ENCODE measurements around the gene PLEKHM3.

GRCh38 chr2:207970826-207971180 lies 54.5 kb downstream of the PLEKHM3 start:
- TF ChIP-seq CTCF (IDR thresholded peaks at IDR 0.05), result no peak
- TF ChIP-seq EZH2phosphoT487 (IDR thresholded peaks at IDR 0.05), result no peak
